Liver (tissue), 3 donors: ENCODE data around the gene CSAD.

ENCODE experiments used
- EGR1 ChIP-seq, 2 donors: IDR thresholded peaks; 2 replicates each; pipeline ENCODE4 v1.6.1; 2016 to 2018; ENCODE audit warnings: antibody characterized with exemption in 2 of 2, low read depth in 2 of 2
- GABPA ChIP-seq, 2 donors: IDR thresholded peaks in 1 of 2; conservative IDR thresholded peaks in 1 of 2; 2 replicates each; pipeline ENCODE4 v1.6.1; 2016; ENCODE audit warnings: antibody characterized with exemption in 2 of 2, mild to moderate bottlenecking in 1 of 2, moderate library complexity in 1 of 2
- HNF4G ChIP-seq: IDR thresholded peaks from 2 replicates; pipeline ENCODE4 v1.6.1; 2016; ENCODE audit warnings: antibody characterized with exemption
- JUND ChIP-seq, 2 donors: IDR thresholded peaks; 2 replicates each; pipeline ENCODE4 v1.6.1; 2016; ENCODE audit warnings: antibody characterized with exemption in 2 of 2
- RAD21 ChIP-seq, 2 donors: IDR thresholded peaks; 2 replicates each; pipeline ENCODE4 v1.6.1; 2016; ENCODE audit warnings: antibody characterized with exemption in 2 of 2, mild to moderate bottlenecking in 2 of 2
- RXRA ChIP-seq, 2 donors: IDR thresholded peaks; 2 replicates each; pipeline ENCODE4 v1.6.1; 2017 to 2018; ENCODE audit warnings: antibody characterized with exemption in 2 of 2, mild to moderate bottlenecking in 1 of 2
- SP1 ChIP-seq: IDR thresholded peaks from 2 replicates; pipeline ENCODE4 v1.6.1; 2018; ENCODE audit warnings: antibody characterized with exemption, mild to moderate bottlenecking
- TAF1 ChIP-seq: conservative IDR thresholded peaks from 2 replicates; pipeline ENCODE4 v1.6.1; 2016; ENCODE audit warnings: antibody characterized with exemption, mild to moderate bottlenecking
- YY1 ChIP-seq: IDR thresholded peaks from 2 replicates; pipeline ENCODE4 v1.6.1; 2016; ENCODE audit warnings: antibody characterized with exemption, mild to moderate bottlenecking
- TF ChIP-seq, protein P1 (sequence below): fragments of 150-350 bp; IDR thresholded peaks from 2 replicates; pipeline ENCODE4 v1.5.1; 2017; ENCODE audit warnings: improper control_type of control experiment, low read depth, low read length; ENCODE audit not compliant: missing input control
- TF ChIP-seq, protein P2 (sequence below): IDR thresholded peaks from 2 replicates; pipeline ENCODE4 v1.6.1; 2016; ENCODE audit warnings: antibody characterized with exemption
- TF ChIP-seq, protein P3 (sequence below): IDR thresholded peaks from 2 replicates; pipeline ENCODE4 v1.6.1; 2016; ENCODE audit warnings: antibody characterized with exemption, mild to moderate bottlenecking
- TF ChIP-seq, protein P4 (sequence below): IDR thresholded peaks from 2 replicates; pipeline ENCODE4 v1.6.1; 2016; ENCODE audit warnings: antibody characterized with exemption
- TF ChIP-seq, protein P5 (sequence below): IDR thresholded peaks from 2 replicates; pipeline ENCODE4 v1.6.1; 2016; ENCODE audit warnings: antibody characterized with exemption
- donor health status: healthy.
- donor health status: healthy.

DNA sequence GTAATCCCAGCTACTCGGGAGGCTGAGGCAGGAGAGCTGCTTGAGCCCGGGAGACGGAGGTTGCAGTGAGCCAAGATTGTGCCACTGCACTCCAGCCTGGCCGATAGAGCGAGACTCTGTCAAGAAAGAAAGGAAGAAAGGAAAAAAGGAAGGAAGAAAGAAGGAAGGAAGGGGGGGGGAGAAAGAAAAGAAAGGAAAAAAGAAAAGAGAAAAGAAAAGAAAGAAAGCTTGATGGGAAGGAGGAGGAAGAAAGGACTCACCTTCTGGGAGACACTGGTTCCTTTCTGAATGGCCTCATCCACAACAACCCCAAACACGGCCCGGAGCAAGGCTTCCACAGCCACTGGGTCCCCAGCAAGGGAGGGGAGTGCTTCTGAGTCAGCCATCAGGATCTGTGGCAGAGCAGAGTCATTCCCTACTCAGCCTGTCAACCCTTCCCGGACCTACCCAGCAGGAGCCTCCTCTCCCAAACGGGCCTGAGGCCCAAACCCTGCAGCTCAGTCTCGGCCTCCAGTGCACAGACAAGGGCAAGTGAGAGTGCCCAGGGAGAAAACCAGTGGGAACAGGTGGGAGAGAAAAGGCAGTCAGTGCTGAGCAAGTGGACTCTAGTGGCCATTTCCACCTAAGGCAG is 7.5 kb downstream of the CSAD start:
- TF ChIP-seq, protein P1, sequence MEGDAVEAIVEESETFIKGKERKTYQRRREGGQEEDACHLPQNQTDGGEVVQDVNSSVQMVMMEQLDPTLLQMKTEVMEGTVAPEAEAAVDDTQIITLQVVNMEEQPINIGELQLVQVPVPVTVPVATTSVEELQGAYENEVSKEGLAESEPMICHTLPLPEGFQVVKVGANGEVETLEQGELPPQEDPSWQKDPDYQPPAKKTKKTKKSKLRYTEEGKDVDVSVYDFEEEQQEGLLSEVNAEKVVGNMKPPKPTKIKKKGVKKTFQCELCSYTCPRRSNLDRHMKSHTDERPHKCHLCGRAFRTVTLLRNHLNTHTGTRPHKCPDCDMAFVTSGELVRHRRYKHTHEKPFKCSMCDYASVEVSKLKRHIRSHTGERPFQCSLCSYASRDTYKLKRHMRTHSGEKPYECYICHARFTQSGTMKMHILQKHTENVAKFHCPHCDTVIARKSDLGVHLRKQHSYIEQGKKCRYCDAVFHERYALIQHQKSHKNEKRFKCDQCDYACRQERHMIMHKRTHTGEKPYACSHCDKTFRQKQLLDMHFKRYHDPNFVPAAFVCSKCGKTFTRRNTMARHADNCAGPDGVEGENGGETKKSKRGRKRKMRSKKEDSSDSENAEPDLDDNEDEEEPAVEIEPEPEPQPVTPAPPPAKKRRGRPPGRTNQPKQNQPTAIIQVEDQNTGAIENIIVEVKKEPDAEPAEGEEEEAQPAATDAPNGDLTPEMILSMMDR = no peak
- TF ChIP-seq EGR1 (IDR thresholded peaks at IDR 0.05; ENCODE audit: low read depth in 2 of 2) (no peak), RAD21 (IDR thresholded peaks at IDR 0.05) (no peak), JUND (IDR thresholded peaks at IDR 0.05) (no peak), YY1 (no peak), SP1 (no peak), HNF4G (no peak), TAF1 (no peak), RXRA (IDR thresholded peaks at IDR 0.05) (no peak), GABPA (IDR thresholded peaks at IDR 0.05 in 1 of 2, conservative IDR thresholded peaks at IDR 0.05 in 1 of 2) (no peak)
- TF ChIP-seq, protein P2, sequence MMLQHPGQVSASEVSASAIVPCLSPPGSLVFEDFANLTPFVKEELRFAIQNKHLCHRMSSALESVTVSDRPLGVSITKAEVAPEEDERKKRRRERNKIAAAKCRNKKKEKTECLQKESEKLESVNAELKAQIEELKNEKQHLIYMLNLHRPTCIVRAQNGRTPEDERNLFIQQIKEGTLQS = no peak
- TF ChIP-seq, protein P3, sequence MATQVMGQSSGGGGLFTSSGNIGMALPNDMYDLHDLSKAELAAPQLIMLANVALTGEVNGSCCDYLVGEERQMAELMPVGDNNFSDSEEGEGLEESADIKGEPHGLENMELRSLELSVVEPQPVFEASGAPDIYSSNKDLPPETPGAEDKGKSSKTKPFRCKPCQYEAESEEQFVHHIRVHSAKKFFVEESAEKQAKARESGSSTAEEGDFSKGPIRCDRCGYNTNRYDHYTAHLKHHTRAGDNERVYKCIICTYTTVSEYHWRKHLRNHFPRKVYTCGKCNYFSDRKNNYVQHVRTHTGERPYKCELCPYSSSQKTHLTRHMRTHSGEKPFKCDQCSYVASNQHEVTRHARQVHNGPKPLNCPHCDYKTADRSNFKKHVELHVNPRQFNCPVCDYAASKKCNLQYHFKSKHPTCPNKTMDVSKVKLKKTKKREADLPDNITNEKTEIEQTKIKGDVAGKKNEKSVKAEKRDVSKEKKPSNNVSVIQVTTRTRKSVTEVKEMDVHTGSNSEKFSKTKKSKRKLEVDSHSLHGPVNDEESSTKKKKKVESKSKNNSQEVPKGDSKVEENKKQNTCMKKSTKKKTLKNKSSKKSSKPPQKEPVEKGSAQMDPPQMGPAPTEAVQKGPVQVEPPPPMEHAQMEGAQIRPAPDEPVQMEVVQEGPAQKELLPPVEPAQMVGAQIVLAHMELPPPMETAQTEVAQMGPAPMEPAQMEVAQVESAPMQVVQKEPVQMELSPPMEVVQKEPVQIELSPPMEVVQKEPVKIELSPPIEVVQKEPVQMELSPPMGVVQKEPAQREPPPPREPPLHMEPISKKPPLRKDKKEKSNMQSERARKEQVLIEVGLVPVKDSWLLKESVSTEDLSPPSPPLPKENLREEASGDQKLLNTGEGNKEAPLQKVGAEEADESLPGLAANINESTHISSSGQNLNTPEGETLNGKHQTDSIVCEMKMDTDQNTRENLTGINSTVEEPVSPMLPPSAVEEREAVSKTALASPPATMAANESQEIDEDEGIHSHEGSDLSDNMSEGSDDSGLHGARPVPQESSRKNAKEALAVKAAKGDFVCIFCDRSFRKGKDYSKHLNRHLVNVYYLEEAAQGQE = no peak
- TF ChIP-seq, protein P4, sequence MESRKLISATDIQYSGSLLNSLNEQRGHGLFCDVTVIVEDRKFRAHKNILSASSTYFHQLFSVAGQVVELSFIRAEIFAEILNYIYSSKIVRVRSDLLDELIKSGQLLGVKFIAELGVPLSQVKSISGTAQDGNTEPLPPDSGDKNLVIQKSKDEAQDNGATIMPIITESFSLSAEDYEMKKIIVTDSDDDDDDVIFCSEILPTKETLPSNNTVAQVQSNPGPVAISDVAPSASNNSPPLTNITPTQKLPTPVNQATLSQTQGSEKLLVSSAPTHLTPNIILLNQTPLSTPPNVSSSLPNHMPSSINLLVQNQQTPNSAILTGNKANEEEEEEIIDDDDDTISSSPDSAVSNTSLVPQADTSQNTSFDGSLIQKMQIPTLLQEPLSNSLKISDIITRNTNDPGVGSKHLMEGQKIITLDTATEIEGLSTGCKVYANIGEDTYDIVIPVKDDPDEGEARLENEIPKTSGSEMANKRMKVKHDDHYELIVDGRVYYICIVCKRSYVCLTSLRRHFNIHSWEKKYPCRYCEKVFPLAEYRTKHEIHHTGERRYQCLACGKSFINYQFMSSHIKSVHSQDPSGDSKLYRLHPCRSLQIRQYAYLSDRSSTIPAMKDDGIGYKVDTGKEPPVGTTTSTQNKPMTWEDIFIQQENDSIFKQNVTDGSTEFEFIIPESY = no peak
- TF ChIP-seq, protein P5, sequence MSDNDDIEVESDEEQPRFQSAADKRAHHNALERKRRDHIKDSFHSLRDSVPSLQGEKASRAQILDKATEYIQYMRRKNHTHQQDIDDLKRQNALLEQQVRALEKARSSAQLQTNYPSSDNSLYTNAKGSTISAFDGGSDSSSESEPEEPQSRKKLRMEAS = no peak
